ENCODE measurements around the gene STUB1. TPM values are rescaled to one million over a fixed set of nuclear protein-coding genes. Genes with fewer than 3 reads are reported as not detected.

The STUB1 gene
- total and polyA plus RNA-seq, 2 donors (not counting 1 experiment from before 2014, with no cell fraction given) = 94.6 to 133 TPM

DNA sequence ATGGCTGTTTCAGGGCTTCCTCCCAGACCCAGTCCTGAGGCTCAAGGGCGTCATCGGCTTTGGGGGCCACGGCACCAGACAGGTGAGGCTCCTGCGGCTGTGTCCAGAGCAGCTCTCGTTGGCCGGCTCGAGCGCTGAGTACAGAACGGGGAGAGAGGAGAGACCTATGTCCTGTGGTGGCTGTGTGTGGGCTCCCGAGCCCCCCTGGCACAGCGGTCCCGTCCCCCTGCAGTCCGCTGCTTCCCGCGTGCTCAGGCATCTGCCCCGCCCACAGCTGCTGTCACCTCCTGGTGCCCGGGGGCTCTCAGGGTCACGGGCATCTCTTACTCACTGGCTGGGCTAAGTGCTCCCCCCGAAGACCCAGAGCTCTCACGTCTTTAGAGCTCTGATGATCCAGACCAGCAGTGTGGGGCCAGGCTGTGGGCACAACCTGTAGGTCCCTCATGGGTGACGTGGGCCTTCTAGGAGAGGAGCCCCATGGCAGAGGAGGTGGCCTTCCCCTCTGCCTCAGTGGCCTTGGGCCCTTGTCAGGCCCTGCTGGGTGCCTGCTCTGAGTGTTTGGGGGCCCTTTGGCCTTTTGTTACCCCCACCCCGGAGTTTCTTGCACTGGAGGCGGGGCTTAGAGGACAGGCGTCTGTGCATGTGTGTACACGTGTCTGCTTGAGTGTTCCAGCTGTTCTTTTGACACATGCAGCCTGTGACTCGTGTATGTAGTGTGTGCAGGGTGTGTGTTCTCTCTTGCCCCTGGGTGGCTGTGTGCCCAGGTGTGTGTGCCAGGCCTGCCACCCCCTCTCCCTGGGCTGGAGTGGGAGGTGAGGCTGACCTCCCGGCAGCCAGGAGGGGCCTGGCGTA lies 27.5 kb upstream of the STUB1 start:
- no peak for TF ChIP-seq EZH2 (IDR thresholded peaks at IDR 0.05; ENCODE audit: low read length, missing control alignments)
- TF ChIP-seq, protein P1, sequence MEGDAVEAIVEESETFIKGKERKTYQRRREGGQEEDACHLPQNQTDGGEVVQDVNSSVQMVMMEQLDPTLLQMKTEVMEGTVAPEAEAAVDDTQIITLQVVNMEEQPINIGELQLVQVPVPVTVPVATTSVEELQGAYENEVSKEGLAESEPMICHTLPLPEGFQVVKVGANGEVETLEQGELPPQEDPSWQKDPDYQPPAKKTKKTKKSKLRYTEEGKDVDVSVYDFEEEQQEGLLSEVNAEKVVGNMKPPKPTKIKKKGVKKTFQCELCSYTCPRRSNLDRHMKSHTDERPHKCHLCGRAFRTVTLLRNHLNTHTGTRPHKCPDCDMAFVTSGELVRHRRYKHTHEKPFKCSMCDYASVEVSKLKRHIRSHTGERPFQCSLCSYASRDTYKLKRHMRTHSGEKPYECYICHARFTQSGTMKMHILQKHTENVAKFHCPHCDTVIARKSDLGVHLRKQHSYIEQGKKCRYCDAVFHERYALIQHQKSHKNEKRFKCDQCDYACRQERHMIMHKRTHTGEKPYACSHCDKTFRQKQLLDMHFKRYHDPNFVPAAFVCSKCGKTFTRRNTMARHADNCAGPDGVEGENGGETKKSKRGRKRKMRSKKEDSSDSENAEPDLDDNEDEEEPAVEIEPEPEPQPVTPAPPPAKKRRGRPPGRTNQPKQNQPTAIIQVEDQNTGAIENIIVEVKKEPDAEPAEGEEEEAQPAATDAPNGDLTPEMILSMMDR (conservative IDR thresholded peaks at IDR 0.05 in 1 of 2, IDR thresholded peaks at IDR 0.05 in 1 of 2; ENCODE audit: low read depth in 1 of 2, low read length in 2 of 2) = no peak
- peak in 1 of 2 donors; percentile 59 for DNase-seq (ENCODE audit: low read depth in 2 of 2)
- peaks cover 12% of the 10 kb centered on the region for H3K36me3 ChIP-seq (ENCODE audit: control insufficient read depth, insufficient read depth, low read length)

DNA sequence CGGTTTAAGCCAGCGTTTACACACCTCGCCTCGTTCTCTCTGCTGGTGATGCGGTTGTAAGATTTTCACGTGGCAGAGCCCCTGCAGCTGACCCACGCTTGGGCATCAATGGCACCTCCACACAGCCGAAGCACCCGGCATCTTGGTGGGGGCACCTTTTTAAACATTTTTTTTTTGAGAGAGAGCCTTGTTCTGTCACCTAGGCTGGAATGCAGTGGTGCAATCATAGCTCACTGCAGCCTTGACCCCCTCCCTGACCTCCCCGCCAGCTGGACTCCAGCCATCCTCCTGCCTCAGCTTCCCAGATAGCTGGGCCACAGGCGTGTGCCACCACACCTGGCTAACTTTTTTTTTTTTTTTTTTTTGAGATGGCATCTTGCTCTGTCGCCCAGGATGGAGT lies 26.2 kb upstream of the STUB1 start:
- H3K36me3 ChIP-seq (ENCODE audit: control insufficient read depth, insufficient read depth, low read length) = peaks cover 17% of the 10 kb centered on the region
- H3K79me2 ChIP-seq (ENCODE audit: control insufficient read depth, insufficient read depth, low read length) = no peaks in the 10 kb centered on the region
- H3K4me2 ChIP-seq (ENCODE audit: extremely low read depth, insufficient read depth, low read length) = no peak overlapping the region
- H3K4me3 ChIP-seq (replicated peaks in 1 of 4; ENCODE audit: control extremely low read depth in 1 of 4, insufficient read depth in 1 of 4, low read depth in 3 of 4, low read length in 4 of 4) = no peak overlapping the region
- H3K9ac ChIP-seq (ENCODE audit: insufficient read depth, low read length) = no peak overlapping the region
- H3K9me3 ChIP-seq (ENCODE audit: control insufficient read depth, insufficient read depth, low read depth, low read length) = no peaks in the 10 kb centered on the region
- no peak overlapping the region for H3K27ac ChIP-seq (ENCODE audit: insufficient read depth, low read length)
- H2AFZ ChIP-seq (ENCODE audit: low read length) = no peak overlapping the region
- H4K20me1 ChIP-seq (ENCODE audit: control insufficient read depth, extremely low read depth, insufficient read depth, low read length) = no peaks in the 10 kb centered on the region
- peaks cover 3% of the 10 kb centered on the region for H3K4me1 ChIP-seq (ENCODE audit: control insufficient read depth, extremely low read depth, insufficient read depth, low read length)
- H3K27me3 ChIP-seq (ENCODE audit: control insufficient read depth, insufficient read depth, low read length) = no peaks in the 10 kb centered on the region
- no peak for DNase-seq (ENCODE audit: low read depth in 2 of 2)
- TF ChIP-seq, protein P1 (conservative IDR thresholded peaks at IDR 0.05 in 1 of 2, IDR thresholded peaks at IDR 0.05 in 1 of 2; ENCODE audit: low read depth in 1 of 2, low read length in 2 of 2) = no peak
- TF ChIP-seq EZH2 (IDR thresholded peaks at IDR 0.05; ENCODE audit: low read length, missing control alignments) = no peak

More for the DNA sequence above, 27.5 kb upstream of the STUB1 start:
- Histone ChIP-seq H3K9me3 (ENCODE audit: control insufficient read depth, insufficient read depth, low read depth, low read length) (no peaks in the 10 kb centered on the region), H3K27ac (ENCODE audit: insufficient read depth, low read length) (no peak overlapping the region), H2AFZ (ENCODE audit: low read length) (no peak overlapping the region), H3K4me3 (replicated peaks in 1 of 4; ENCODE audit: control extremely low read depth in 1 of 4, insufficient read depth in 1 of 4, low read depth in 3 of 4, low read length in 4 of 4) (no peak overlapping the region), H3K79me2 (ENCODE audit: control insufficient read depth, insufficient read depth, low read length) (peaks cover 6% of the 10 kb centered on the region), H3K4me1 (ENCODE audit: control insufficient read depth, extremely low read depth, insufficient read depth, low read length) (peaks cover 7% of the 10 kb centered on the region), H3K4me2 (ENCODE audit: extremely low read depth, insufficient read depth, low read length) (no peak overlapping the region), H4K20me1 (ENCODE audit: control insufficient read depth, extremely low read depth, insufficient read depth, low read length) (no peaks in the 10 kb centered on the region), H3K9ac (ENCODE audit: insufficient read depth, low read length) (no peak overlapping the region), H3K27me3 (ENCODE audit: control insufficient read depth, insufficient read depth, low read length) (no peaks in the 10 kb centered on the region)

DNA sequence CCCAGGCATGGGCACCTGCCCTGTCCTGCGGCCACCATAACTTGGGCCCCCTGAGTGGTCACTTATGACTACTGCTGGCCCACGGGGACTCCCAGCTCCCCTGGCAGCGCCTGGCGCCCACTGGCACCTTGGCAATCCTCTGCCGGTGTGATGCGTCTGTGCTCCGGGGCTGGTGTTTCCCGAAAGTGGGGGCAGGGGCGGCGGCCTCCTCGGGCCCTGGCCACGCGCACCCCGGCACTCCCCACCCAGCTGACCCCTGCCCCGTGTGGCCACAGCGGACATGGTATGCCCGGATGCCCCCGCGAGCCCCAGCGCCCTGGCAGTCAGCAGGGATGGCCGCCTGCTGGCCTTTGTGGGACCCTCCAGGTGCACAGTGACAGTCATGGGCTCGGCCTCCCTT lies 22.7 kb upstream of the STUB1 start:
- no peaks in the 10 kb centered on the region for H3K4me1 ChIP-seq (ENCODE audit: control insufficient read depth, extremely low read depth, insufficient read depth, low read length)
- no peaks in the 10 kb centered on the region for H4K20me1 ChIP-seq (ENCODE audit: control insufficient read depth, extremely low read depth, insufficient read depth, low read length)
- no peak overlapping the region for H3K9ac ChIP-seq (ENCODE audit: insufficient read depth, low read length)
- H3K79me2 ChIP-seq (ENCODE audit: control insufficient read depth, insufficient read depth, low read length) = no peaks in the 10 kb centered on the region
- H3K36me3 ChIP-seq (ENCODE audit: control insufficient read depth, insufficient read depth, low read length) = peaks cover 17% of the 10 kb centered on the region
- no peak for DNase-seq (ENCODE audit: low read depth in 2 of 2)
- TF ChIP-seq EZH2 (IDR thresholded peaks at IDR 0.05; ENCODE audit: low read length, missing control alignments) = no peak
- TF ChIP-seq, protein P1 (conservative IDR thresholded peaks at IDR 0.05 in 1 of 2, IDR thresholded peaks at IDR 0.05 in 1 of 2; ENCODE audit: low read depth in 1 of 2, low read length in 2 of 2) = no peak
- H3K4me2 ChIP-seq (ENCODE audit: extremely low read depth, insufficient read depth, low read length) = no peak overlapping the region
- no peak overlapping the region for H3K4me3 ChIP-seq (replicated peaks in 1 of 4; ENCODE audit: control extremely low read depth in 1 of 4, insufficient read depth in 1 of 4, low read depth in 3 of 4, low read length in 4 of 4)
- no peaks in the 10 kb centered on the region for H3K9me3 ChIP-seq (ENCODE audit: control insufficient read depth, insufficient read depth, low read depth, low read length)
- no peak overlapping the region for H3K27ac ChIP-seq (ENCODE audit: insufficient read depth, low read length)
- H2AFZ ChIP-seq (ENCODE audit: low read length) = no peak overlapping the region
- H3K27me3 ChIP-seq (ENCODE audit: control insufficient read depth, insufficient read depth, low read length) = no peaks in the 10 kb centered on the region

All from fibroblast of lung (primary cell).